GM12872 (cell line): ENCODE data around the gene ARMC9.

ENCODE experiments used
- TF ChIP-seq, protein P1 (sequence below): IDR thresholded peaks from 3 replicates; pipeline ENCODE4 v1.5.1; 2011; ENCODE audit warnings: low read depth, mild to moderate bottlenecking, low read length, moderate library complexity; ENCODE audit not compliant: insufficient read depth

The ARMC9 gene

DNA sequence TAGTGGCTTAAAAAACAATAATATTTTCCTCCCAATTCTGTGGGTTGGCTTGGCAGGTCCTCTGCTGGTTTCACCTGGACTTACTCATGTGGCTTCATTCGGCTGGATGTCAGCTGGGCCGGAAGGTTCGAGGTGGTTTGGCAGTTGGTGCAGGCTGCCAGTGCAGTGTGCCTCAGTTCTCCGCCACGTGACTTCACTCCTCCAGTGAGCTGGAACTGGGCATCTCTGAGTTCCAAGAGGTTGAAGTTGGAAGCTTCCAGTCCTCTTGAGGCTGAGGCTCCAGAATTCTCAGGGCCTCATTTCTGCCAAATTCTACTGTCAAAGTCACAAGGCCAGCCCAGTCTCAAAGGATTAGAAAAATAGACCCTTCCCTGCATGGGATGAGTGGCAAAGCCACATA, 113.6 kb downstream of the ARMC9 start:
- TF ChIP-seq, protein P1, sequence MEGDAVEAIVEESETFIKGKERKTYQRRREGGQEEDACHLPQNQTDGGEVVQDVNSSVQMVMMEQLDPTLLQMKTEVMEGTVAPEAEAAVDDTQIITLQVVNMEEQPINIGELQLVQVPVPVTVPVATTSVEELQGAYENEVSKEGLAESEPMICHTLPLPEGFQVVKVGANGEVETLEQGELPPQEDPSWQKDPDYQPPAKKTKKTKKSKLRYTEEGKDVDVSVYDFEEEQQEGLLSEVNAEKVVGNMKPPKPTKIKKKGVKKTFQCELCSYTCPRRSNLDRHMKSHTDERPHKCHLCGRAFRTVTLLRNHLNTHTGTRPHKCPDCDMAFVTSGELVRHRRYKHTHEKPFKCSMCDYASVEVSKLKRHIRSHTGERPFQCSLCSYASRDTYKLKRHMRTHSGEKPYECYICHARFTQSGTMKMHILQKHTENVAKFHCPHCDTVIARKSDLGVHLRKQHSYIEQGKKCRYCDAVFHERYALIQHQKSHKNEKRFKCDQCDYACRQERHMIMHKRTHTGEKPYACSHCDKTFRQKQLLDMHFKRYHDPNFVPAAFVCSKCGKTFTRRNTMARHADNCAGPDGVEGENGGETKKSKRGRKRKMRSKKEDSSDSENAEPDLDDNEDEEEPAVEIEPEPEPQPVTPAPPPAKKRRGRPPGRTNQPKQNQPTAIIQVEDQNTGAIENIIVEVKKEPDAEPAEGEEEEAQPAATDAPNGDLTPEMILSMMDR, result no peak

DNA sequence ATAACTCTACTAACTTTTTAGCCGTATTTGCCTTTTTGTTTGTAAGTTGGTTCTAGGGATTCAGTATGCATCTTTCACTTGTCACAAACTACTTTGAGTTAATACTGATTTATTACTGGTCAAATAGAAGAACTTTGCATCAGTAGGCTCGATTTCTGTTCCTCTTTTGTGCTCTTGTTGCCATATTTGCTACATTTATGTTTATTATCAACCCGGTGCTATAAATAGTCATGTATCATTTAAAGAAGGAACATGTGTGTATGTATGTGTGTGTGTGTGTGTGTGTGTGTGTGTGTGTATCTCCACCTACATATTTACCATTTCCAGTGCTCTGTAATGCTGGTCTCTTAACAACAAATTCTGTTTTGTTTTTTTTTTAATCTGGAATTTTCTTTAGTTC, 117.5 kb downstream of the ARMC9 start:
- TF ChIP-seq, protein P1, result no peak

DNA sequence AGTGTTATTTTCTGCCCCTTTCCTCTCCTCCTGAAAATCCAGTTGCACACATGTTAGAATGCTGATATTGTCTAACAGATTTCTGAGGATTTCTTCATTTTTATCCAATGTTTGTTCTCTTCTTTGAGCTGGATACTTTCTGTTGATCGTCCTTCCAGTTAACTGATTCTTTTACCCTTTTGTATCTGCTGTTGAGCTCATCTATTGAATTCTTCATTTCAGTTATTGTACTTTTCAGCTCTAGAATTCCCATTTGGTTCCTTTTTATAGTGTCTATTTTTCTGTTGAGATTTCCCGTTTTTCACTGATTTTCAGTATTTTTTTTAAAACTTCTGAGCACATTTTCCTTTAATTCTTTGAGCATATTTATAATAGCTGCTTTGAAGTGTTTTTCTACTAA, 119.1 kb downstream of the ARMC9 start:
- TF ChIP-seq, protein P1, result no peak

DNA sequence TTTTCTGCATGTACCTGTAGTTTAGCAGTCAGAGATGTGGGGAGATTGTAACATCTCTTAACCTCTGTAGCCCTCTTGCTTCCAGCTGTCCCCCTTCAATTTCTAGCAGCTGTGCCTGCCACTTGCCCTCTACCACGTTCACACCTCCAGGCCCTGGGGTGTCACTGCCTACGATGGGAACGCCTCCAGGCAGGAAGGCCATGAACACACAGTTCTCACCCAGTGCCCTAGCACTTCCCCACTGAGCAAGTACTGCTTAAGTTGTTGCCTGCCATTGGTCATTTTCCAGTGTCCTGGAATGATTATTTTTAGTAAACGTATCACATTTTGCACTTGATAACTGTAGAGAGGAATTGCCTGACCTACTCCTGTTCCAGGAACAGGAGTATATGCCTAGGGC, 120.0 kb downstream of the ARMC9 start:
- TF ChIP-seq, protein P1, result no peak

DNA sequence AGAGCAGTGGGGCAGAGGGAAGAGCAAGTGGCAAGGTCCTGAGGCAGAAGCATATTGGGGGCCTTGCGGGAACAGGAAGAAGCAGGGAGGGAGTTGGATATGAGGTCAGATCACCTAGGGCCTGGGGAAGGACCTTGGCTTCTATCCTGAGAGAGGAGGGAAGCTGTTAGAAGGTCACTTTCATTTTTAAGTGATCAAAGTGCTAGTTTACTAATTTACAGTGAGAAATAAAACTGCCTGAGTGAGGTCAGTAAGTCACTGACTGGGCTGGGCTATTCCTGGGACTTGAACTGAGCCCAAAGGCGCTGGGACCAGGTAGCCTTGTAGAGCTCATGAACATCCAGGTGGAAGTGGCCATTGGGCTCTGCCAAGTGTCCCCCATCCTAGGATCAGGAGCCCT, 120.5 kb downstream of the ARMC9 start:
- TF ChIP-seq, protein P1, result no peak

DNA sequence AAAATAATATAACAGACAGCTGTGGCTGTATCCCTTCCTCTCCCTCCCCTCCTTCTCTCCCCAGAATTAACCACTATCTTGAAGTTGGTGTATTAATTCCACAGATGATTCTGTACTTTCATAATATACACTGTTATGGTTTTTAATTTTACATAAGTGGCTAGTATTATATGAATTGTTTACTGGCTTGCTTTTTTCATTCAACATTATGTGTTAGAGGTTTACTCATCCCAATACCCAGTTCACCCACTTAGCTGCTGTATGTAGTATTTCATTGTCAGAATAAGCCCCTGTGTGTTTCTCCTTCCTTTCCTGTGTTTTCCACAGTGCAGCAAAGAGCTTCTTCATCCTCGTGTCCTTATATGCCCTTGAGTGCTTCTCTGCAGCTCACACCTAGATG, 121.4 kb downstream of the ARMC9 start:
- TF ChIP-seq, protein P1, result no peak

DNA sequence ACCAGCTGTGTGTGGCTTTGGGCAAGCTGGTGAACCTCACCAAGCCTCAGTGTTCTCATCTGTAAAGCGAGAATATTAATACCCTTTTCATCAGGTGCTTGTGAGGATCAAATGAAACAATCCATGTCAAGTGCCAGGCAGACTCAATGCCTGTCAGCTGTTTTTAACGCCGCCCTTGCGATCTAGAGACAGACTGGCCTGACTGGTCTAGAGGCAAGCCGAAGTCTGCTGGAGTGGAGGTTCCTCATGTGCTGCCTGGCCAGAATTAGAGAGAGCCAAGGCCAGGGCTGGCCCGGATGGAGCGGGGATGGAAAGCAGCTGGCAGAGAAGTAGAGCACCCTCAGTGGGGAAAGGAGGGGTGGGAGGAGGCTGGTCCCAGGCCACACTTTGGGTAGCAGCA, 122.6 kb downstream of the ARMC9 start:
- TF ChIP-seq, protein P1, result no peak
